Ishikawa (cell line): ENCODE results near the gene XPO6.

Experiments used
- CEBPB ChIP-seq: IDR thresholded peaks from 2 replicates; pipeline ENCODE4 v1.6.1; 2012
- CREB1 ChIP-seq: IDR thresholded peaks from 2 replicates; pipeline ENCODE4 v1.6.1; 2012; ENCODE audit warnings: low read depth
- EGR1 ChIP-seq: IDR thresholded peaks from 2 replicates; pipeline ENCODE4 v1.6.1; 2012
- EP300 ChIP-seq: IDR thresholded peaks from 2 replicates; pipeline ENCODE4 v1.6.1; 2012; ENCODE audit warnings: borderline replicate concordance
- FOXM1 ChIP-seq: IDR thresholded peaks from 2 replicates; pipeline ENCODE4 v1.6.1; 2012; ENCODE audit warnings: low read depth, borderline replicate concordance
- NFIC ChIP-seq: IDR thresholded peaks from 2 replicates; pipeline ENCODE4 v1.6.1; 2012
- RAD21 ChIP-seq: IDR thresholded peaks from 2 replicates; pipeline ENCODE4 v1.6.1; 2012; ENCODE audit warnings: low read depth
- TAF1 ChIP-seq: IDR thresholded peaks from 2 replicates; pipeline ENCODE4 v1.6.1; 2012; ENCODE audit warnings: low read depth, mild to moderate bottlenecking
- TCF12 ChIP-seq: IDR thresholded peaks from 2 replicates; pipeline ENCODE4 v1.6.1; 2012; ENCODE audit warnings: low read depth
- TEAD4 ChIP-seq: IDR thresholded peaks from 2 replicates; pipeline ENCODE4 v1.6.1; 2012
- YY1 ChIP-seq: IDR thresholded peaks from 2 replicates; pipeline ENCODE4 v1.6.1; 2012; ENCODE audit warnings: low read depth
- ZBTB7A ChIP-seq: IDR thresholded peaks from 2 replicates; pipeline ENCODE4 v1.6.1; 2012; ENCODE audit warnings: low read depth
- TF ChIP-seq, protein P1 (sequence below): IDR thresholded peaks from 2 replicates; pipeline ENCODE4 v1.6.1; 2012
- TF ChIP-seq, protein P2 (sequence below): IDR thresholded peaks from 2 replicates; pipeline ENCODE4 v1.6.1; 2012; ENCODE audit warnings: low read depth, mild to moderate bottlenecking
- TF ChIP-seq, protein P3 (sequence below): IDR thresholded peaks from 2 replicates; pipeline ENCODE4 v1.6.1; 2012

The XPO6 gene

DNA sequence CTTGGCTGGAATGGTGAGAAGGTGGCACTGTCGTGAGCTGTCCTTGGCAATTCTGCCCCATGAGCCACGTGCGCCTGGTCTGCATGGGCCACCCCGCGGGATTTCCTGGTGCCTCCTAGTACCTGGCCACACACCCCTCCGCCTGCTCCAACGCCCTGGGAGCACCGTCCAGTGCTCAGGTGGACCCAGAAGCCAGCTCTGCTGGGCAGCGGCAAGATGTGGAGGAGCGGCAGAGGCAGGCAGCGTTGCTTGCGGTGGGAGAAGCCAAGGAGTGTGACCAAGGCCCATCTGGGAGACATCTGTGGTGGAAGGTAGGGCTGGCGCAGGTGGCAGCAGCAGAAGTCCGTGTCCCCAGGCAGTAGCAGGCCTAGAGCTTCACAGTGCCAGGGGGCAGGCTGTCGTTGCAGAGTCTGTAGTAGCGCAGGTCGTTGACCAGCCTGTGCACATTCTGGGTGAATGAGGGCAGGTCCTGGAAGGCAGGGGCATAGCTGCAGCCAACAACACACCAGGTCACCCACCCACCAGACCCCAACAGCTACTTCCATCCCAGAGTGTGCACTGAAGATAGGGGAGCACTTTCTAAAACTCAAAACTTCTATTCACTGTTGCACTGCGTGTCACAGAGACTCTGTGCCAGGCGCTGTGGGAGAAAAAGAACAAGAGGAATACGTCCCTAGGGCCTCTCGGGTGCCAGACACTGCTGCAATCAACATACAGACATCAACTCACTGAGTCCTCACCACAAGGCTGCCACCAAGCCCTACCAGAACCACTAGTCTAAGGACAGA, 113.4 kb downstream of the XPO6 start:
- TF ChIP-seq, protein P1, sequence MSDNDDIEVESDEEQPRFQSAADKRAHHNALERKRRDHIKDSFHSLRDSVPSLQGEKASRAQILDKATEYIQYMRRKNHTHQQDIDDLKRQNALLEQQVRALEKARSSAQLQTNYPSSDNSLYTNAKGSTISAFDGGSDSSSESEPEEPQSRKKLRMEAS, result no peak
- TF ChIP-seq TAF1 (no peak), EP300 (no peak), TEAD4 (no peak), YY1 (no peak), NFIC (no peak), CREB1 (no peak), TCF12 (no peak), CEBPB (no peak), ZBTB7A (no peak), RAD21 (no peak), EGR1 (no peak), FOXM1 (no peak)
- TF ChIP-seq, protein P2, sequence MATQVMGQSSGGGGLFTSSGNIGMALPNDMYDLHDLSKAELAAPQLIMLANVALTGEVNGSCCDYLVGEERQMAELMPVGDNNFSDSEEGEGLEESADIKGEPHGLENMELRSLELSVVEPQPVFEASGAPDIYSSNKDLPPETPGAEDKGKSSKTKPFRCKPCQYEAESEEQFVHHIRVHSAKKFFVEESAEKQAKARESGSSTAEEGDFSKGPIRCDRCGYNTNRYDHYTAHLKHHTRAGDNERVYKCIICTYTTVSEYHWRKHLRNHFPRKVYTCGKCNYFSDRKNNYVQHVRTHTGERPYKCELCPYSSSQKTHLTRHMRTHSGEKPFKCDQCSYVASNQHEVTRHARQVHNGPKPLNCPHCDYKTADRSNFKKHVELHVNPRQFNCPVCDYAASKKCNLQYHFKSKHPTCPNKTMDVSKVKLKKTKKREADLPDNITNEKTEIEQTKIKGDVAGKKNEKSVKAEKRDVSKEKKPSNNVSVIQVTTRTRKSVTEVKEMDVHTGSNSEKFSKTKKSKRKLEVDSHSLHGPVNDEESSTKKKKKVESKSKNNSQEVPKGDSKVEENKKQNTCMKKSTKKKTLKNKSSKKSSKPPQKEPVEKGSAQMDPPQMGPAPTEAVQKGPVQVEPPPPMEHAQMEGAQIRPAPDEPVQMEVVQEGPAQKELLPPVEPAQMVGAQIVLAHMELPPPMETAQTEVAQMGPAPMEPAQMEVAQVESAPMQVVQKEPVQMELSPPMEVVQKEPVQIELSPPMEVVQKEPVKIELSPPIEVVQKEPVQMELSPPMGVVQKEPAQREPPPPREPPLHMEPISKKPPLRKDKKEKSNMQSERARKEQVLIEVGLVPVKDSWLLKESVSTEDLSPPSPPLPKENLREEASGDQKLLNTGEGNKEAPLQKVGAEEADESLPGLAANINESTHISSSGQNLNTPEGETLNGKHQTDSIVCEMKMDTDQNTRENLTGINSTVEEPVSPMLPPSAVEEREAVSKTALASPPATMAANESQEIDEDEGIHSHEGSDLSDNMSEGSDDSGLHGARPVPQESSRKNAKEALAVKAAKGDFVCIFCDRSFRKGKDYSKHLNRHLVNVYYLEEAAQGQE, result no peak
- TF ChIP-seq, protein P3, sequence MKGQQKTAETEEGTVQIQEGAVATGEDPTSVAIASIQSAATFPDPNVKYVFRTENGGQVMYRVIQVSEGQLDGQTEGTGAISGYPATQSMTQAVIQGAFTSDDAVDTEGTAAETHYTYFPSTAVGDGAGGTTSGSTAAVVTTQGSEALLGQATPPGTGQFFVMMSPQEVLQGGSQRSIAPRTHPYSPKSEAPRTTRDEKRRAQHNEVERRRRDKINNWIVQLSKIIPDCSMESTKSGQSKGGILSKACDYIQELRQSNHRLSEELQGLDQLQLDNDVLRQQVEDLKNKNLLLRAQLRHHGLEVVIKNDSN, result no peak

DNA sequence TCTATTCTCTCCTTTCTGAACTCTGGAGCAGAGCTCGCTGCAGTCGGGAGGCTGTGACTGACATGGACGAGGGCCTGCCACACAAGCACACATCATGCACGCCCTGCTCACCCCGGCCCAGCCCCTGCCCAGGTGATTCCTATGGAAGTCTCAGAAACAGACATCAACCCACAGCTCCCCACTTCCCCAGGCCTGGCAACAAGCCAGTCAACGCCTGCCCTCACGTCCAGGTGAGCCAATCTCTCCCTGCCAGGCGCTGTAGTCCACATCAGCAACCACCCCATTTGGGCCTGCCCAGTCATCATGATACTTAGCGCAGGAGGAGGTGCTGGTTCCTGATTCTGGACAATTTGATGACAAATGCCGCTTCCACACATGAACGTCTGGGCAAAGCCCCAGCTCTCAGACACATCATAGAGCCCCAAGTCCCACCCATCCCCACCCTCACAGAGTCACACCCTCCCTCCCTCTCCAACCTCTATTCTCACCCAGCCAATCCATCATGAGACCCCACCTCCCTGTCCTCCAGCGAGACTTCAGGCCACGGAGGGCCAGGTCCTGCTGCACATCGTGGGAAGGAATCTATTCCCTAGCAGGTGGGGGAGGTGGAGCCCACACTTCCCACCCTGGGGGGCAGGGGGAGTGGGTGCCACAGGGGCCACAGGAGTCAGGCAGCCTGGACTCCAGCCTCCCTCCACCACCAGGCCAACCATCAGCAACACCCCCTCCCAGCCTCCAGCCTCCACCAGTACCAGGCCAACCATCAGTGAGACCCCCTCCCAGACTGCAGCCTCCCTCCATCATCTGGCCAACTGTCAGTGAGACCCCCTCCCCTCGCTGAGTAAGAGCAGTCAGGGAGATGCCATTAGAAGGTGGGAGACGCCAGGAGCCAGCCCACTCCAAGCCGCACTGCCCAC, 114.5 kb downstream of the XPO6 start:
- TF ChIP-seq CREB1, result no peak

DNA sequence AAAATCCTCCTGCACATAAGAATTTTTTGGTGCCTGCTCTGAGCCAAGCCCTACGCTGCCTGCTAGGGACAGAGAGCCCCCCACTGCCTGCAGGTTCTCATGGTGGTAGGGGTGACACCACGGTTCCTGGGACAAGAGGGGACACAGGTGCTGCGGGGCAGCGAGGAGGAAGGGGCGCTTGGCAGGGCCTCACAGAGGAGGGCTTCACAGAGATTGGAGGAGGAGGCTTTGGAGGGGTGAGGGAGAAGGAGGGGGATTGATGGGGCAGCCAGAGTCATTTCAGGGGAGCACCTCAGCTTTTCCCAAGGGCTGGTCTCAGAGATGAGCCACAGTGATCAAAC, 118.4 kb downstream of the XPO6 start:
- TF ChIP-seq TCF12, result no peak
- no peak for TF ChIP-seq EP300
- TF ChIP-seq NFIC, result no peak
- no peak for TF ChIP-seq EGR1
- no peak for TF ChIP-seq ZBTB7A
- no peak for TF ChIP-seq TEAD4
- TF ChIP-seq YY1, result no peak
- TF ChIP-seq FOXM1, result no peak

DNA sequence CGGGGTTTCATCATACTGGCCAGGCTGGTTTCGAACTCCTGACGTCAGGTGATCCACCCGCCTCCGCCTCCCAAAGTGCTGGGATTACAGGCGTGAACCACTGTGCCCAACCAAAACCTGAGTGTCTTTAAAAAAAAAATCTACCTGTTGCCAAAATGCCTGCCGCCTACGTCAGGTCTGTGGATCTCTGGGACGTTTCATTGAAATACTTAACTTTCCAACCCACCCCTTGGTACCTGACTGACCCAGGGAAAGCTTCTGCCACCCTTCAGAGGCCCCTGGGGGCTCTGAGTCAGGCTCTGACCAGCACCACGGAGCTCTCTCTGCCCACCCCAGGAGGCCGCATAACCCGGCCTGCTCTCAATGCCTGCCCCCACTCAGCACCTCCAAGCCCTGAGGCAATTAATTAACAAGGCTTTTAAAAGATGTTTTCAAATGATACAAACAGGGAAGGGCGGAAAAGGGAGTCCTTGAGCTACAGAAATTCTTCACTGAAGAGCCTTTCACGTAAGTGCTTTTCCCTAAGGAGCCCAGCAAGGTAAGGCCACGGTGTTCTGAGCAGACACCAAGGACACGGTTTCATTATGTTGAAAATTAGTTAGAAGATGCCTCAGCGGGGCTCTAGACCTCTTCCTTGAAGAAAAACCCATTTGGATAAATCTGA, 118.9 kb downstream of the XPO6 start:
- TF ChIP-seq TAF1 (no peak), EGR1 (no peak), NFIC (no peak), FOXM1 (no peak), CREB1 (no peak), TCF12 (no peak), CEBPB (no peak), YY1 (no peak), RAD21 (no peak), ZBTB7A (no peak), TEAD4 (no peak), EP300 (no peak)
- TF ChIP-seq, protein P2, result no peak
- TF ChIP-seq, protein P1, result no peak
- TF ChIP-seq, protein P3, result no peak

DNA sequence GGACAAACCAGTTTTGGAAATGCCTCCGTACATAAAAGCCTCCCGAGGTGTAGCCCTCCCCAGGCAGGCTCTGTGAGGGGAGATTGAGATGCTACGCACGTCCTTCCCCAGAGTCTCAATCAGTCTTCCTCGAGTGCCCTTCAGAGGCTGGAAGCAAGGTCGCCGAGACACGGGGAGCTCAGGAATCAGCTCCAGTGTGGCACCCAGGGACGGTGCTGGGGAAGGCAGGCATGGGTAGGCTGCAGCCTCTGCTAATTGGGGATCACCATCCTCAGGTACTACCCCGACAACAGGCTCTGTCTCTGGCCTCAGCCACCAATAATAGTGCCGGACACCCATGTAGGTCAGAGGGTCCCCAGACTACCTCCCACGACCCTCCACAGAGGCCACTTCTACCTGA, 120.1 kb downstream of the XPO6 start:
- TF ChIP-seq, protein P1, result no peak
- no peak for TF ChIP-seq TEAD4
- no peak for TF ChIP-seq RAD21
- no peak for TF ChIP-seq EGR1
- no peak for TF ChIP-seq TAF1
- TF ChIP-seq CREB1, result no peak
- TF ChIP-seq EP300, result no peak
- no peak for TF ChIP-seq CEBPB
- no peak for TF ChIP-seq TCF12
- TF ChIP-seq, protein P2, result no peak
- TF ChIP-seq, protein P3, result no peak
- no peak for TF ChIP-seq ZBTB7A
- no peak for TF ChIP-seq YY1
